K562 (cell line): ENCODE measurements around the gene MAST4. TPM values are rescaled to one million over a fixed set of nuclear protein-coding genes. Genes with fewer than 3 reads are reported as not detected.
A peak's percentile ranks its signal among the peaks of the same experiment; 100 is the strongest.

Experiments used
- CSDE1 ChIP-seq, 2 experiments: fragments of 450-650 bp; IDR thresholded peaks; 2 replicates each; pipeline ENCODE4 v1.6.1; 2016; ENCODE audit warnings: mild to moderate bottlenecking in 1 of 2
- E2F3 ChIP-seq: fragments of 250-450 bp; sonication (Bioruptor Pico); IDR thresholded peaks from 2 replicates; pipeline ENCODE4 v1.4.0; 2020; ENCODE audit warnings: mild to moderate bottlenecking
- KDM2B ChIP-seq: fragments of 250-450 bp; sonication (Bioruptor Pico); IDR thresholded peaks from 2 replicates; pipeline ENCODE4 v1.8.0; 2021; ENCODE audit warnings: mild to moderate bottlenecking, moderate library complexity
- KDM4B ChIP-seq, 2 experiments: fragments of 450-650 bp in 1 of 2; sonication (generic) in 1 of 2; IDR thresholded peaks; 2 replicates each; pipeline ENCODE4 v1.6.1; 2016 to 2017; ENCODE audit warnings: borderline replicate concordance in 2 of 2, antibody characterized with exemption in 1 of 2, low read depth in 1 of 2, mild to moderate bottlenecking in 1 of 2
- KHSRP ChIP-seq: fragments of 450-650 bp; IDR thresholded peaks from 2 replicates; pipeline ENCODE4 v1.6.1; 2017
- MCM3 ChIP-seq: fragments of 450-650 bp; IDR thresholded peaks from 2 replicates; pipeline ENCODE4 v1.6.1; 2016
- RCOR1 ChIP-seq, 2 experiments: IDR thresholded peaks; 2 replicates each; pipeline ENCODE4 v1.6.1; 2012; ENCODE audit warnings: low read depth in 2 of 2, low read length in 2 of 2, borderline replicate concordance in 1 of 2, improper control_type of control experiment in 1 of 2
- TBP ChIP-seq: optimal IDR thresholded peaks from 2 replicates; pipeline ENCODE3; 2011; ENCODE audit warnings: low read depth, low read length, improper control_type of control experiment
- ZFP36 ChIP-seq: fragments of 150-350 bp; IDR thresholded peaks from 2 replicates; pipeline ENCODE4 v1.6.1; 2018; ENCODE audit warnings: low read length, low read depth; ENCODE audit not compliant: partially characterized antibody
- ZNF165 ChIP-seq: fragments of 250-450 bp; sonication (Bioruptor Pico); IDR thresholded peaks from 2 replicates; pipeline ENCODE4 v1.4.0; 2020; ENCODE audit warnings: borderline replicate concordance
- ZNF57 ChIP-seq: fragments of 450-650 bp; formaldehyde crosslinking; IDR thresholded peaks from 2 replicates; pipeline ENCODE4 v1.4.0; 2020; ENCODE audit warnings: mild to moderate bottlenecking, moderate library complexity
- polyA plus RNA-seq, 8 experiments: library from polyadenylated mRNA; depleted of rRNA in 4 of 8; stranded (reverse) in 5 of 8; unstranded in 3 of 8; fragments of >200 nt; fragmentation: Nextera tagmentation in 2 of 8; fragmentation: Illumina TruSeq in 1 of 8; extraction: Ambion mirVana in 2 of 8; extraction: Trizol in 1 of 8; gene quantifications; 2 replicates each; pipeline versions ENCODE4 v1.2.1 to v1.2.3, GENCODE V29; 2011 to 2014; ENCODE audit warnings: inconsistent platforms in 1 of 8, missing spikeins in 1 of 8
- total RNA-seq, 7 experiments: library from RNA; depleted of rRNA in 6 of 7; stranded (reverse); fragments of >200 nt in 6 of 7; fragmentation: Illumina TruSeq in 2 of 7; extraction: Trizol in 2 of 7; gene quantifications; 2 replicates each; pipeline versions ENCODE4 v1.2.1 to v1.2.3, GENCODE V29; 2011 to 2021; ENCODE audit warnings: low replicate concordance in 1 of 7
- TF ChIP-seq, protein P1 (sequence below): fragments of 250-450 bp; sonication (Bioruptor Pico); IDR thresholded peaks from 2 replicates; pipeline ENCODE4 v1.6.1; 2021; ENCODE audit warnings: mild to moderate bottlenecking
- TF ChIP-seq, protein P2 (sequence below): sonication (generic); formaldehyde crosslinking; IDR thresholded peaks from 2 replicates; pipeline ENCODE4 v1.8.0; 2022; ENCODE audit warnings: mild to moderate bottlenecking, missing genetic modification reagents, borderline replicate concordance
- TF ChIP-seq, protein P3 (sequence below): fragments of 250-450 bp; sonication (Bioruptor Pico); IDR thresholded peaks from 2 replicates; pipeline ENCODE4 v1.8.0; 2022; ENCODE audit warnings: moderate library complexity, mild to moderate bottlenecking, inconsistent platforms
- TF ChIP-seq, protein P4 (sequence below): fragments of 450-650 bp; IDR thresholded peaks from 2 replicates; pipeline ENCODE4 v1.6.1; 2017; ENCODE audit warnings: antibody characterized with exemption, mild to moderate bottlenecking
- TF ChIP-seq, protein P5 (sequence below): IDR thresholded peaks from 2 replicates; pipeline ENCODE4 v1.6.1; 2011; ENCODE audit not compliant: insufficient read length; ENCODE audit errors: extremely low read depth

MAST4 gene
- total and polyA plus RNA-seq, 9 of the 15 experiments (the other 6 are each of a cell fraction or from before 2014, with no cell fraction given) = 0.88 to 10.1 (median 5.2) TPM

DNA sequence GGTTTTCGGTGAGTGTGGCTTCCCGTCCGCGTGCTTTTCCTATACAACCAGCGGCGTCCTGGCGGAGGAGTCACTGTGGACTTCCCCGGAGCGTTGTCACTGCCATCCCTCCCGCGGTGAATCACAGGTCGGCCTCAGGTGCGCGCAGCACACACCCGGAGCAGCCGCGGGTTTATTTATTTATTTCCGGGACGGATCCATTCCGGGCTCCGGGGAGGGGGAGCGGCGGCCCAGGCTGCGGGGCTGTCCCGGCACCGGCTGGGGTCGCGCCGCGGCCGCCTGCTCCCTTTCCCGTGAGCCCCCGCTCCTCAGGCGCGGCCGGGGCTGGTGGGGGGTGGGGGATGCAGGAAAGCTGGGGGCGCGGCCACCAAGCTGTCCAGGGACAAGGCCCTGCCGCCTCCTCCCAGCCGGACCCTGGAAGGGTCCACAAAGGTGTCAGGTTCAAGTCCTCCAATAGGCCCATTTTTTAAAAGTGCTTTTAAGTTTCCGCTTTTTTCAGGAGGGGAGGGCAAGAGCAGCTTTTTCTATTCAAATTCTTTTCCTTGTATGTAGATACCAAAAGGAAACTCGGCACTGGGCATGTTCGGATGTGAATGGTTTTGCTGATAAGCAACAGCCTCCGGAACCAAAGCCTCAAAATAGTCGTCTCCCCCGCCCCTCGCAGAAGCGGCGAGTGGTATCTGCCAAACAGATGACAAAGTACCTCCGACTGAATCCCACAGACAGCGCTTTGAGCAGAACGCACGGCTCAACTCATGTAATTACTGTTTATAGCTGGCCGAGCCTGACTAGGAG is 407.9 kb downstream of the MAST4 start (continued):
- TF ChIP-seq ZFP36 (peak; percentile 44), RCOR1 (IDR thresholded peaks at IDR 0.05; ENCODE audit: borderline replicate concordance in 1 of 2, low read depth in 2 of 2, low read length in 2 of 2) (peak; percentile 77 to 80; a peak in 3 of 4 replicates), KHSRP (no peak), E2F3 (CRISPR knock-in tag) (no peak), CSDE1 (IDR thresholded peaks at IDR 0.05) (no peak), ZNF57 (CRISPR knock-in tag) (no peak), MCM3 (no peak), KDM2B (CRISPR knock-in tag) (no peak), KDM4B (IDR thresholded peaks at IDR 0.05; ENCODE audit: borderline replicate concordance in 2 of 2, low read depth in 1 of 2) (0 out of 4 replicates have a peak, but pooled peaks of 1 of the 2 experiments have one; percentile 68), ZNF165 (CRISPR knock-in tag) (no peak), TBP (peak; percentile 74)
- TF ChIP-seq, protein P1, sequence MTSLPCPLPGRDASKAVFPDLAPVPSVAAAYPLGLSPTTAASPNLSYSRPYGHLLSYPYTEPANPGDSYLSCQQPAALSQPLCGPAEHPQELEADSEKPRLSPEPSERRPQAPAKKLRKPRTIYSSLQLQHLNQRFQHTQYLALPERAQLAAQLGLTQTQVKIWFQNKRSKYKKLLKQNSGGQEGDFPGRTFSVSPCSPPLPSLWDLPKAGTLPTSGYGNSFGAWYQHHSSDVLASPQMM (CRISPR knock-in tag) = no peak
- TF ChIP-seq, protein P2, sequence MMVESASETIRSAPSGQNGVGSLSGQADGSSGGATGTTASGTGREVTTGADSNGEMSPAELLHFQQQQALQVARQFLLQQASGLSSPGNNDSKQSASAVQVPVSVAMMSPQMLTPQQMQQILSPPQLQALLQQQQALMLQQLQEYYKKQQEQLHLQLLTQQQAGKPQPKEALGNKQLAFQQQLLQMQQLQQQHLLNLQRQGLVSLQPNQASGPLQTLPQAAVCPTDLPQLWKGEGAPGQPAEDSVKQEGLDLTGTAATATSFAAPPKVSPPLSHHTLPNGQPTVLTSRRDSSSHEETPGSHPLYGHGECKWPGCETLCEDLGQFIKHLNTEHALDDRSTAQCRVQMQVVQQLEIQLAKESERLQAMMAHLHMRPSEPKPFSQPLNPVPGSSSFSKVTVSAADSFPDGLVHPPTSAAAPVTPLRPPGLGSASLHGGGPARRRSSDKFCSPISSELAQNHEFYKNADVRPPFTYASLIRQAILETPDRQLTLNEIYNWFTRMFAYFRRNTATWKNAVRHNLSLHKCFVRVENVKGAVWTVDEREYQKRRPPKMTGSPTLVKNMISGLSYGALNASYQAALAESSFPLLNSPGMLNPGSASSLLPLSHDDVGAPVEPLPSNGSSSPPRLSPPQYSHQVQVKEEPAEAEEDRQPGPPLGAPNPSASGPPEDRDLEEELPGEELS (CRISPR knock-in tag) = no peak
- TF ChIP-seq, protein P3, sequence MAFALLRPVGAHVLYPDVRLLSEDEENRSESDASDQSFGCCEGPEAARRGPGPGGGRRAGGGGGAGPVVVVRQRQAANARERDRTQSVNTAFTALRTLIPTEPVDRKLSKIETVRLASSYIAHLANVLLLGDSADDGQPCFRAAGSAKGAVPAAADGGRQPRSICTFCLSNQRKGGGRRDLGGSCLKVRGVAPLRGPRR (CRISPR knock-in tag) = no peak
- TF ChIP-seq, protein P4, sequence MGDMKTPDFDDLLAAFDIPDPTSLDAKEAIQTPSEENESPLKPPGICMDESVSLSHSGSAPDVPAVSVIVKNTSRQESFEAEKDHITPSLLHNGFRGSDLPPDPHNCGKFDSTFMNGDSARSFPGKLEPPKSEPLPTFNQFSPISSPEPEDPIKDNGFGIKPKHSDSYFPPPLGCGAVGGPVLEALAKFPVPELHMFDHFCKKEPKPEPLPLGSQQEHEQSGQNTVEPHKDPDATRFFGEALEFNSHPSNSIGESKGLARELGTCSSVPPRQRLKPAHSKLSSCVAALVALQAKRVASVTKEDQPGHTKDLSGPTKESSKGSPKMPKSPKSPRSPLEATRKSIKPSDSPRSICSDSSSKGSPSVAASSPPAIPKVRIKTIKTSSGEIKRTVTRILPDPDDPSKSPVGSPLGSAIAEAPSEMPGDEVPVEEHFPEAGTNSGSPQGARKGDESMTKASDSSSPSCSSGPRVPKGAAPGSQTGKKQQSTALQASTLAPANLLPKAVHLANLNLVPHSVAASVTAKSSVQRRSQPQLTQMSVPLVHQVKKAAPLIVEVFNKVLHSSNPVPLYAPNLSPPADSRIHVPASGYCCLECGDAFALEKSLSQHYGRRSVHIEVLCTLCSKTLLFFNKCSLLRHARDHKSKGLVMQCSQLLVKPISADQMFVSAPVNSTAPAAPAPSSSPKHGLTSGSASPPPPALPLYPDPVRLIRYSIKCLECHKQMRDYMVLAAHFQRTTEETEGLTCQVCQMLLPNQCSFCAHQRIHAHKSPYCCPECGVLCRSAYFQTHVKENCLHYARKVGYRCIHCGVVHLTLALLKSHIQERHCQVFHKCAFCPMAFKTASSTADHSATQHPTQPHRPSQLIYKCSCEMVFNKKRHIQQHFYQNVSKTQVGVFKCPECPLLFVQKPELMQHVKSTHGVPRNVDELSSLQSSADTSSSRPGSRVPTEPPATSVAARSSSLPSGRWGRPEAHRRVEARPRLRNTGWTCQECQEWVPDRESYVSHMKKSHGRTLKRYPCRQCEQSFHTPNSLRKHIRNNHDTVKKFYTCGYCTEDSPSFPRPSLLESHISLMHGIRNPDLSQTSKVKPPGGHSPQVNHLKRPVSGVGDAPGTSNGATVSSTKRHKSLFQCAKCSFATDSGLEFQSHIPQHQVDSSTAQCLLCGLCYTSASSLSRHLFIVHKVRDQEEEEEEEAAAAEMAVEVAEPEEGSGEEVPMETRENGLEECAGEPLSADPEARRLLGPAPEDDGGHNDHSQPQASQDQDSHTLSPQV = no peak
- TF ChIP-seq, protein P5, sequence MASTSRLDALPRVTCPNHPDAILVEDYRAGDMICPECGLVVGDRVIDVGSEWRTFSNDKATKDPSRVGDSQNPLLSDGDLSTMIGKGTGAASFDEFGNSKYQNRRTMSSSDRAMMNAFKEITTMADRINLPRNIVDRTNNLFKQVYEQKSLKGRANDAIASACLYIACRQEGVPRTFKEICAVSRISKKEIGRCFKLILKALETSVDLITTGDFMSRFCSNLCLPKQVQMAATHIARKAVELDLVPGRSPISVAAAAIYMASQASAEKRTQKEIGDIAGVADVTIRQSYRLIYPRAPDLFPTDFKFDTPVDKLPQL = no peak
